Measurements from ENCODE around the gene GLA. TPM values are rescaled to one million over a fixed set of nuclear protein-coding genes. Genes with fewer than 3 reads are reported as not detected.
A peak's percentile ranks its signal among the peaks of the same experiment; 100 is the strongest.

The GLA gene
- total RNA-seq, 1 donor, result 33.2 TPM

- H3K4me3 ChIP-seq (ENCODE audit: low read length), result peak within 1 kb of the TSS; percentile 40
Measured at GRCh38 chrX:101385795-101386541, 21.8 kb downstream of the GLA start, which contains the start of gene BTK. TSS of gene BTK (minus strand) at chrX:101386191. CDS start at chrX:101375284, 10,907 bp downstream.

DNA sequence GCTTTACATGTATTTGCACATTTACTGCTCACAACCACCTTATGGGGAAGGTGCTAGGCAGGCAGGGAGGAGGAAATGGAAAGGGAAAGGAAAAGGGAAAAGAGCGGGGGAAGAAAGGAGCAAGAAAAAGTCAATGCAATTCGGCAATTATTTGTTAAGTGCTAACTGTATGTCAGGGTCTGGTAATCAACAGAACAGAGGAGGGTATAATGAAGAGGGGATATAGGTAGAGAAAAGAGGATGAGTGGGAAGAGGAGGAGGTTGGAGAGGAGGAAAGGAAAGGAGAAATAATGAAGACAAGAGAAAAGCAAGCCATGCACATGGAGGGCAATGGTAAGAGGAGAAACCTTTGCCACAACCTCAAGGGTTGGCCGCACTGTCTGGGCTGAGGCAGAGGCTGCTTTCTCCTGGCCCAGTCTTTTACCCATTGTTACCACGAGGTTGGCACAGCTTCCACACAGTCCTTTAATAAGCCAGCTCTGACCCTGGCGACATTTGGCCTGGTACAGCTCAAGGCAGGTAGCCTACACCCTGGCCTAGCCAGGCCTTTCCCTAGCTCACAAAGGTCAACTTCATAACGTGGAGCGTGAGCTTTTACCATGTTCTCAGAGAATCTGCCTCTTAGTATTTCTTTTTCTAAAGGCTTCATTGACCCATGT, 22.6 kb downstream of the GLA start:
- H3K4me3 ChIP-seq (ENCODE audit: low read length), result peak overlapping the region; percentile 40
- H3K4me1 ChIP-seq (ENCODE audit: insufficient read depth, low read length), result peaks cover 24% of the 10 kb centered on the region
- no peaks in the 10 kb centered on the region for H3K27me3 ChIP-seq (ENCODE audit: insufficient read depth, low read length)
- no peaks in the 10 kb centered on the region for H3K9me3 ChIP-seq (ENCODE audit: low read depth, low read length)

More at GRCh38 chrX:101385795-101386541, 21.8 kb downstream of the GLA start, which contains the start of gene BTK:
- Histone ChIP-seq H3K4me1 (ENCODE audit: insufficient read depth, low read length) (peaks cover 24% of the 10 kb centered on the region), H3K27me3 (ENCODE audit: insufficient read depth, low read length) (no peaks in the 10 kb centered on the region), H3K9me3 (ENCODE audit: low read depth, low read length) (no peaks in the 10 kb centered on the region)

DNA sequence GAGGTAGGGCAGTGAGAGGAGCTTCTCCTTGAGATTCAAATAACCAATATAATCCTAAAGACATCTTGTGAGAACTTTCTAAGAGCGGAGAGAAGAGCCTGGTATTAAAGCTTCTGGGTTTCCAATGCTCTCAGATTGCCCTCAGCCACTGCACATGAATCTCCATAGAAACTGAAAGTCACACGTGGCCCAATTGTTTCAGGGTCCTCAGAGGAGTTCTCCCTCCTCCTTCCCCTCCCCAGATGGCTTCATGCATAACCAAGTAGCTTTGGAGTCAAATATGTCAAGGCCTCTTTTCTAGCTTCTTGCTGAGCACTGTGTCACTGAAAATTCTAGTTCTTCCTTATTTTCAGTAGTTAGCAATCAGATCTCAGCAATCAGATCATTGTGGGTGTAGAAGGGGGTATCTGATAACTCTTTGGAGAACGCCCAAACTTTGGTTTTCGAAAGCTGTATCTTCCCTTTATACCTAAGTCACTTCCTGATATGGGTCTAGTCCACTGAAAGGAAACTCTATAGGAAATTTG, 24.0 kb downstream of the GLA start:
- no peaks in the 10 kb centered on the region for H3K27me3 ChIP-seq (ENCODE audit: insufficient read depth, low read length)
- peaks cover 24% of the 10 kb centered on the region for H3K4me1 ChIP-seq (ENCODE audit: insufficient read depth, low read length)
- H3K4me3 ChIP-seq (ENCODE audit: low read length), result no peak overlapping the region
- H3K9me3 ChIP-seq (ENCODE audit: low read depth, low read length), result no peaks in the 10 kb centered on the region

- Histone ChIP-seq H3K27me3 (ENCODE audit: insufficient read depth, low read length) (no peaks in the 10 kb centered on the region), H3K4me1 (ENCODE audit: insufficient read depth, low read length) (peaks cover 14% of the 10 kb centered on the region), H3K4me3 (ENCODE audit: low read length) (no peak overlapping the region), H3K9me3 (ENCODE audit: low read depth, low read length) (no peaks in the 10 kb centered on the region)
Measured at GRCh38 chrX:101377547-101377946, 30.2 kb downstream of the GLA start.

GRCh38 chrX:101370888-101371504, 36.7 kb downstream of the GLA start:
- Histone ChIP-seq H3K27me3 (ENCODE audit: insufficient read depth, low read length) (no peaks in the 10 kb centered on the region), H3K4me1 (ENCODE audit: insufficient read depth, low read length) (no peaks in the 10 kb centered on the region), H3K4me3 (ENCODE audit: low read length) (no peak overlapping the region)

GRCh38 chrX:101369687-101370086, 38.0 kb downstream of the GLA start:
- H3K27me3 ChIP-seq (ENCODE audit: insufficient read depth, low read length), result no peaks in the 10 kb centered on the region
- no peaks in the 10 kb centered on the region for H3K4me1 ChIP-seq (ENCODE audit: insufficient read depth, low read length)
- no peak overlapping the region for H3K4me3 ChIP-seq (ENCODE audit: low read length)
- H3K9me3 ChIP-seq (ENCODE audit: low read depth, low read length), result no peaks in the 10 kb centered on the region

More at GRCh38 chrX:101370888-101371504, 36.7 kb downstream of the GLA start:
- H3K9me3 ChIP-seq (ENCODE audit: low read depth, low read length), result no peaks in the 10 kb centered on the region

DNA sequence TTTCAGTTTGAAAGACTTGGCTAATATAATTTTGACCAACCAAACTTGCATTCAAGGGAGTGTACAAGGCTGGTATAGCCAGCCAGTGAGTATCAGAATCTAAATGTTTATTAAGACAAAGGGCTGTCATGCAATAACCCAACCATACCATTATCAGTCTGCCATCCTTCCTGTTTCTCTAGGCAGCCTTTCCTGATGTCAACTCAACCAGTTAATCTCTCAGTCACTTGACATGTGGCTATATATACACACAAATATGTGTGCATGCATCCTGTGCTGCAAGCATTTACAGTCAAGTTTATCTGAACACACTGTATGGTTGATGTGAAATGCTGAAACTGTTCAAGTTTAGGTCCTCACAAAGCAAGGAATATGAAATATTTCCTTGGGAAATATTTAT, 38.9 kb downstream of the GLA start:
- no peaks in the 10 kb centered on the region for H3K4me1 ChIP-seq (ENCODE audit: insufficient read depth, low read length)
- no peaks in the 10 kb centered on the region for H3K27me3 ChIP-seq (ENCODE audit: insufficient read depth, low read length)
- H3K4me3 ChIP-seq (ENCODE audit: low read length), result no peak overlapping the region
- no peaks in the 10 kb centered on the region for H3K9me3 ChIP-seq (ENCODE audit: low read depth, low read length)

GRCh38 chrX:101365301-101365795, 42.4 kb downstream of the GLA start:
- Histone ChIP-seq H3K4me1 (ENCODE audit: insufficient read depth, low read length) (no peaks in the 10 kb centered on the region), H3K4me3 (ENCODE audit: low read length) (no peak overlapping the region)

GRCh38 chrX:101362757-101363156, 45.0 kb downstream of the GLA start:
- Histone ChIP-seq H3K4me3 (ENCODE audit: low read length) (no peak overlapping the region), H3K27me3 (ENCODE audit: insufficient read depth, low read length) (no peaks in the 10 kb centered on the region), H3K4me1 (ENCODE audit: insufficient read depth, low read length) (no peaks in the 10 kb centered on the region), H3K9me3 (ENCODE audit: low read depth, low read length) (no peaks in the 10 kb centered on the region)

More at GRCh38 chrX:101365301-101365795, 42.4 kb downstream of the GLA start:
- H3K27me3 ChIP-seq (ENCODE audit: insufficient read depth, low read length), result no peaks in the 10 kb centered on the region
- H3K9me3 ChIP-seq (ENCODE audit: low read depth, low read length), result no peaks in the 10 kb centered on the region

DNA sequence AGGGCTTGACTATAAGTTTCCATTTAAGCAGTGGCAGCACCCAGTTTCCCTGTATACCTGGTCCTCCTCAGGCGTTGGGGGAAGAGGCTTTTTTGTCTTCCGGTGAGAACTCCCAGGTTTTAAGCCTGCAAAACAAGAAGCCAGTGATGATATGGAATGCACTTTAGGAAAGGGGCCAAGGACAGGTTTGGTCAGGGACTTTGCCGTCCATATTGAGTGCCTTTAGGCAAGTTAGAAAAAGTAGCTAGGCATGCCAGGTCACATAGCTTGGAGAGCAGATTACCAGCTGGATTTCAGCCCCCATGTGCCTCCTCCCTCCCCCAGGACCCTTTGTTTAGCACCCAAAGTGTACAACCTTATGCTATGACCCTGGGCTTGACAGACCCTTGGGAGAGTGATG, 45.6 kb downstream of the GLA start:
- no peaks in the 10 kb centered on the region for H3K9me3 ChIP-seq (ENCODE audit: low read depth, low read length)
- H3K4me1 ChIP-seq (ENCODE audit: insufficient read depth, low read length), result no peaks in the 10 kb centered on the region
- H3K4me3 ChIP-seq (ENCODE audit: low read length), result no peak overlapping the region
- no peaks in the 10 kb centered on the region for H3K27me3 ChIP-seq (ENCODE audit: insufficient read depth, low read length)

DNA sequence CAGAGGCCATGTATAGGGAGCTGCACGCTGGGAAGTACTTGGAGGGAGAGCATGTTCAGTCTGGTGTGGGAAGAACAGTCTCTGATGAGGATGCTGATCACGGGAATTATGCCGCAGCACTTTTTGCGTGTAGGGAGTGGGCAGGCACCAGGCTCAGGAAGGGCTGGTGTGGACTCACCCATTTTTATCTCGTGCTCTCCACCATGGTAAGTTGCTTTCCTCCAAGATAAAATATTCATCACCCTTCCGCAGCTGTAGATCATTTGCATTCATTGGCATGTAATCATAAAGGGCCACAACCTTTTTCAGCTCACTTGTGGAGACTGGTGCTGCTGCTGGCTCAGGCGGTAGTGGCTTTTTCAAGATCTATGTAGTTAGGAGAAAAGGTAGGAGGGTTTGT, 47.3 kb downstream of the GLA start:
- Histone ChIP-seq H3K27me3 (ENCODE audit: insufficient read depth, low read length) (no peaks in the 10 kb centered on the region), H3K4me3 (ENCODE audit: low read length) (no peak overlapping the region), H3K9me3 (ENCODE audit: low read depth, low read length) (no peaks in the 10 kb centered on the region), H3K4me1 (ENCODE audit: insufficient read depth, low read length) (no peaks in the 10 kb centered on the region)

DNA sequence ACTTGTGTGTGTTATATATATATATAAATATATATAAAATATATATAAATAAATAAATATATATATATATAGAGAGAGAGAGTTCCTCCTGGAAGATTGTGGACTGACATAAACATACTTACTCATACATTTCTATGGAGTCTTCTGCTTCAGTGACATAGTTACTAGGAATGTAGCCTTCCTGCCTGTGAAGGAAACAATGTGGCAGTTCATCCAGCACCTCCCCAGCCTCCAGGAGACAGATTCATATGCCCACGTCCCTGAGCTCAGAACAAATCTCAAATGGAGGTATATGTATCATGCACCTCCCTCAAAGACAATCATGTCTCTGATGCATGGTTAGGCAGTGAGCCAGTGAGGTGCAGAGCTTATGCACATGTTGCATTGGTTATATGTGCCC, 47.8 kb downstream of the GLA start:
- no peak overlapping the region for H3K4me3 ChIP-seq (ENCODE audit: low read length)

DNA sequence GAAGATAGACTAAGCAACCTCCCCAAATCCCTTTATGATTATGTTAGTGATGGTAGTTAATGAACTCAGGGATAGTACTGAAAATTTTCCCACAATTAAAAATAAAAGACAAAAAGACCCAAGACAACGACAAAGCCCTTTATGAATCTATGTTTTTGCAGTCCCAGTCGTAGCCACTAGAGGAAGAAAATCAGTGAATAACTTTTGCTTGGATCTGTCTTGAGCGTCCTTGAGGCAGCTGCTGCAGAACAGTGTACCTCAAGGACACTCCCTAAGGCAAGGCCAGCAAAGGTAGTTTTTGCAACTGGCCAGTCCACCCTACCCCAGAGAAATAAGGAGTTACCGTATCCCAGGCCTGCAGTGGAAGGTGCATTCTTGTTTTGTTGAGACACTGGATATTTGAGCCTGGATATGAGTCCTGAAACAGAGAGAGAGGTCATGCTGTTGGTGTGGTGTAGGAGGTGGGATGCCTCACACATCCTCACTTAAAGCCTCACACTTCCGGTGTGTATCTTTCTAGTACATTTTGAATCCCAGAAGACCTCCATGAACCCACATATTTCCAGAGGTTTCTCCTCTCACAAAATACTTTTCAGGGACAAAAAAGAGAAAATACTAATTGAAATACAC, 50.4 kb downstream of the GLA start:
- Histone ChIP-seq H3K4me3 (ENCODE audit: low read length) (no peak overlapping the region), H3K27me3 (ENCODE audit: insufficient read depth, low read length) (no peaks in the 10 kb centered on the region), H3K4me1 (ENCODE audit: insufficient read depth, low read length) (no peaks in the 10 kb centered on the region), H3K9me3 (ENCODE audit: low read depth, low read length) (no peaks in the 10 kb centered on the region)

More for the DNA sequence above, 47.8 kb downstream of the GLA start:
- no peaks in the 10 kb centered on the region for H3K27me3 ChIP-seq (ENCODE audit: insufficient read depth, low read length)
- H3K9me3 ChIP-seq (ENCODE audit: low read depth, low read length), result no peaks in the 10 kb centered on the region
- no peaks in the 10 kb centered on the region for H3K4me1 ChIP-seq (ENCODE audit: insufficient read depth, low read length)

DNA sequence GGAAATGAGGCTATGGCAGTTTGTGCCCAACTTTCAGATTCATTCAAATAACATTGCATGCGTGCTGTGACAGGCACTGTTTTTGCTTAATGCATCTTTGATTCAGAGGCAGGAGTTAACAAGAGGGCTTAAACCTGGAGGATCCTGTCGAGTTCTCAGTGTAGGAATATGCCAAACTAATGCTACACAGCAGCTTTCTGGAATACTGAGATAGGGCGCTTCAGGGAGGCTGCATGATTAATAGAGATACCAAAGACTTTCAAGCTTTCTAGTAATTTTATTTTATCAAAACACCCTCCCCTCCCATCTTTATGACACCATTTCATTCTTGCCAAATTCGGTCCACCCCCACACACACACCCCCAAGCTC, 58.5 kb downstream of the GLA start:
- H3K27me3 ChIP-seq (ENCODE audit: insufficient read depth, low read length), result no peaks in the 10 kb centered on the region
- peak overlapping the region; percentile 75 for H3K4me3 ChIP-seq (ENCODE audit: low read length)
- no peaks in the 10 kb centered on the region for H3K9me3 ChIP-seq (ENCODE audit: low read depth, low read length)
- H3K4me1 ChIP-seq (ENCODE audit: insufficient read depth, low read length), result peaks cover 20% of the 10 kb centered on the region

Data from mononuclear cell (primary cell).